HG02884 (cell line): ENCODE results near the gene COL4A2.

ENCODE experiments used
- ATAC-seq: cut with Tn5 transposase; IDR thresholded peaks from one replicate; pipeline ENCODE4 v1.9.1; 2021; ENCODE audit warnings: mild to moderate bottlenecking, moderate library complexity; ENCODE audit not compliant: unreplicated experiment

The COL4A2 gene

DNA sequence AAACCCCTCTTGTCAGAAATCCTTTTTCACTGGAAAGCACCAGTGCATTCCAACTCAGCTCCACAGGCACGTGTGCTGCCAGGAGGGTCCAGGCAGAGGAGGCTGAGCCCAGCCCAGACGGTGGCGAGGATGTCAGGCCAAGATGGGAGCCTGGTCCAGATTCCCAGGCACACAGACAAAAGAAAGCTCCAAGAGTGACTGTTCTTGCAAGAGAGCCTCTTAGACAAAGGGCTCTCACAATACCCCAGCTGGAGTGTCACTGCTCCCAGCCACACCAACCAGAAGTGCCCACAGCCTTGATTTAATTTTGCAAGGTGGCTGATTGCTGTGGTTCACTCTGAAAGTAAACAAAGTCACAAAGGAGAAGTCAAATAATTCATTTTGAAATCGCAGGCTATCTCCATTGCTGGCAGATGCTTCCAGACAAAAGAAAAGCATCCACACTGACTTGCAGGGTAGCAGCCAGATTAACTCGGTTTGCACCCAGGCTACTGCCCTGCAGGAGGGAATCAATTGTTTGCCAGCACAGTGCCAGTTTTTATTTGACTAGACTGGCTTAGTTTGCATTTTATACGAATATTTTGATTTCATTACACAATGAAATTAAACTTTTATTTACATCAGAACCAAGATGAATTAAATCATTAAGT lies 159.3 kb downstream of the COL4A2 start:
- ATAC-seq = no peak

DNA sequence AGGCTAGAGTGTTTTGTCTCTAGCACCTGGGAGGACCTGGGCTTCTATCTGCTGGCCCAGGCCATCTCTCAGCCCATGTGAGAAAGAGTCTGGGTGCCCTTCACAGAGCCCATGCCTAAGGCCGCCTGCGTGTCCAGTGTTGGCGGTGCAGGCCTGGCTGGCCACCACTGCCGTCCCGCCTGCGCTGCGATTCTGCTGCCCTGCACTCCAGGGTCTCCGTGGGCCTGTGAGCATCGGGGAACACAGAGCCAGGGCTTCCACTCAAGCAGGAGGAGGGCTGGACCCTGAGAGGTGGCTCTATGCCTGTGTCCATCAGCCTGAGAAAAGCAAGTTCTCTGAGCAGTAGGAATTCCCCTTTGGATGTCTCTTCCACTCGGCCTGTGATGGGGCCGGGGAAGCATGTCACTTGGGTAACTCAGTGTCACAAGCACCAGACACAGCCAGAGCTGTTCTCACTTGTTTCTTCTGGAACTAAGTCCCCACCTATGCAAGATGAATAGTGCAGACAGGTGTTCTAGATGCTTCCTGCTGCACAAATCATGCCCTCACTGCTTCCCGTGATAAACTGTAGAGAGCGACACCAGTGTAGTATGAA lies 160.5 kb downstream of the COL4A2 start:
- ATAC-seq = no peak

DNA sequence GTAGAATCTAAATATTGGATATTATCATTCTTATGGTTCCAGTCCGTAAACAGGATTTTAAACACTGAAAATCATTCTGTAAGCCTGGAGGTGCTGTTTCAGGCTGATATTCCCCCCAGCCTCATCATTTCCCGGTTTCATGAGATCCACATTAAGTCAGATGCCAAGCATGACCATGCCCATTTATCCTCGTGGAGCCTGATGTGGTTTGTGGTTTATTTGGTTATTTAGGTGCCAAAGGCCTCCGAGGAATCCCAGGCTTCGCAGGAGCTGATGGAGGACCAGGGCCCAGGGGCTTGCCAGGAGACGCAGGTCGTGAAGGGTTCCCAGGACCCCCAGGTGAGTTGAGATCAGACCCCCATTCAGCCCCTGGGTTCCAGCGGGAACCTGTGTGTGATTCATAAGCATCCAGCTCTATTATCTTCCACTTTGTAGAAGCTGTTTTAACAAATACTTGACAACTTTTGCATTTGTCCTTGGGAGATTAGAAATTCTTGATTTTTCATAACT lies 162.0 kb downstream of the COL4A2 start:
- no peak for ATAC-seq

DNA sequence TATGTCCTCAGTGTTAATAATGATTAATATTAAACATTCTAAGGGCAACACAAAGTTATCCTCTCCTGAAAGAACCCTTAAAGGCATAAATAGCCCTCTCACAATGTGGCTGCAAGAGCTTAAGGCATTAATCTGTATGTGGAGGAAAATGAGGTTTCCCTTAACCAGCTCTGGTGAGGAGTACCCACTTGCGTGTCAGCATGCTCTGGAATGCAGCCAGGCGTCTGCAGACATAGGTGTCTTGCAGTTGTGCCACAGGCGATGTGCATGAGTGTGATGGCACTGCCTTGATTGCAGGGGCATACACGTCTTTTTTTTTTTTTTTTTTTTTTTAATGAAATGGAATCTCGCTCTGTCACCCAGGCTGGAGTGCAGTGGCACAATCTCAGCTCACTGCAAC lies 162.5 kb downstream of the COL4A2 start:
- no peak for ATAC-seq

DNA sequence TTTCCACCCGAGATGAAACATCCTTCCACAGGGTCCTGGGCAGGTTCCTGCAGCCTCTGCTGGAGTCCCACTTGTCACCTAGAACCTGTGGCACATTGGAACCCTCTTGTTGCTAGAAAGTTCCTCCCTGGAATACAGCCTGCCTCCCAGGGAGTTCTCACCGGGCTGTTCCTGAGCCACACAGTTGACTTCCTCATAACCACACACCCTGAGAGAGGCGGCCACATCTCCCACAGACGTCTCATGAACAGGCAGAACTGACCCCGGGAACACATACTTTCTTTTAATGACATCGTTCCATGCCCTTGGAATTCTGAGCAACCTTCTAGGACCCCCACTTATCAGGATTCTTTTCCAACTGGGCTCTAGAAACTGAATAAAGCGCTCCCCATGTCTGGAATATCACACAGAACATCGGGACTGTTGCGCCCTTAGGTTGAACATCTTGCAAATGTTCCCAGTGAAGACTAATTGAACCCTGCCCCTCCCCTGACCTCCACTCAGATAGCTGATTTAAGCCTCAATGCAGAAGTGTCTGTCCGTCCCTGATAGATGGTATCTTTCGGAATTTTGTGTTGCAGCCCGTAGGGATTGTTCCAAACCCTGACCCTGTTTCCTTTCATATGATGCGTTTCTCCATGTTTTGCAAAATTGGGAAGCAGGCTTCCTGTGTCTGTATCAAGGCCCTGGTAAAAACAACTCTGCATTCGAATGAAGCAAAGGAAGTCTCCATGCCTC lies 163.4 kb downstream of the COL4A2 start:
- ATAC-seq = no peak

DNA sequence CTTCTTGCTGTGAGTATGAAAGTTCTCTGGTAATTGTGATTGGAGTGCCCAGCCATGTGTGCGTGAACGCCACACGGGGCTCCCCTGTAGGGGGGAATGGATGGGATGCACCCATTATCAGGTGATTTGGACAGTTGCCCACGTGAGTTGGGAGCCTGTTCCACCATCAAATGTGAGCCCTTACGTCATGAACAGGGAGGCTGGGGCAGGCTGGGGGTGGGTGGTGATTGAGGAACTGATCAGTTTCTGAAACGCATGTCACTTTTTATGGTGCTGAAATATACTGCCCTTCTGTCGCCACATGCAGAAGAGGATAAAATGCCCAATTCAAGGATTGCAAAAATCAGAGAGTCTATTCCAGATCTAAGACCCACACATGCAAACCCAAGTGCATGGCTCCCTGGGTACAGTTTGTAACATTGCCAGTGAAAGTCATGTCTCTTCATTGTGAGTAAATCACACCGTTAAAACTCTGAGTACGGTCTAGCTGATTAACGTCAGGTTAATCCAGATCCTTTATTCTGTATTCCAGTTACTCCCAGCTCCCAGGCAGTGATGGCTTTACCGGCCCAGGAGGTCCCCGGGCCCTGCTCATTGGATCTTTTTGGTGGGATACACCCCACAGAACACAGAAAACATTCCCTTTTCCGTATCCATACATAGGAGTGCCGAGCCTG lies 164.2 kb downstream of the COL4A2 start:
- ATAC-seq = peak; percentile 32

DNA sequence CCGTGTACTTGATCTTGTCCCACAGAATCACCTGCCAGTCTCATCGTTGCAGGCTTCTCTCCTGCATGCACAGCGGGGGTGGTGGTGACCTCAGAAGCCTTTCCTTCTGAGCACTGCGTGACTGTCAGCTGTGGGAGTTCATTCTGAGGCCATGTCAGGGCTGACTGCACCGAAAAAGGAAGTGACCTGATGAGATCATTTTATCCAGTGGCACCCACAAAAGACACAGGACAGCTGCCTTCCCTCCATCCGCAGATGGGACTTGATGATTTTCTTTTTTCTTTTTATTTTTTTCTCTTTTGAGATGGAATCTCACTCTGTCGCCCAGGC lies 164.7 kb downstream of the COL4A2 start:
- ATAC-seq = peak; percentile 99

DNA sequence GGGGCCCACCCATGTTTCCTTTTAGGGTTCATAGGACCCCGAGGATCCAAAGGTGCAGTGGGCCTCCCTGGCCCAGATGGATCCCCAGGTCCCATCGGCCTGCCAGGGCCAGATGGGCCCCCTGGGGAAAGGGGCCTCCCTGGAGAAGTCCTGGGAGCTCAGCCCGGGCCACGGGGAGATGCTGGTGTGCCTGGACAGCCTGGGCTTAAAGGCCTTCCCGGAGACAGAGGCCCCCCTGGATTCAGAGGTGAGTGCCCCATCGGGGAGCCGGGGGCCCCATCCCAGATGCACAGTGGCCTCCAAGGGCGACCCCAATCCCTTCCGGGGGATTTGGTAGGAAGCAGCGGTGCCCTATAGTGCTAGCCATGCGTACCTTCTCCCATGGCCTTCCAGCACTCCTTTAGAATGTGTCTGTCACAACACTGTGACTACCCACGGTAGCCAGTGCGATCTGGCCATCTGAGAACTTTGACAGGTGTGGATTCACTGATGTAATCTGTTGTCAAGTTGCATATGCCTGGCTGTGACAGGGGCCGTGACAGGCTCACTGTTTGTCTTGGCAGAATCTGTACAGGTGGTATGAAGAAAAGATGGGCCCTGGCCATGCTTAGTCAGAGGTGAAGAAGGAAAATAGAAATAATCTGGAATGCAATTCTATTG lies 165.9 kb downstream of the COL4A2 start:
- no peak for ATAC-seq

DNA sequence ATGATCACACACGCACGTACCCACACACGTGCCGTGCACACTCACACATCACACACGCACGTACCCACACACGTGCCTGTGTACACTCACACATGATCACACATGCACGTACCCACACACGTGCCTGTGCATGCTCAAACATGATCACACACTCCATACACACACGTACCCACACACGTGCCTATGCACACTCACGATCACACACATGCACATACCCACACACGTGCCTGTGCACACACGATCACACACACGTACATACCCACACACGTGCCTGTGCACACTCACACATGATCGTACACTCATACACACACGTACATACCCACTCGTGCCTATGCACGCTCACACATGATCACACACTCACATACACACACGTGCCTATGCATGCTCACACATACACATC lies 167.6 kb downstream of the COL4A2 start:
- ATAC-seq = no peak

DNA sequence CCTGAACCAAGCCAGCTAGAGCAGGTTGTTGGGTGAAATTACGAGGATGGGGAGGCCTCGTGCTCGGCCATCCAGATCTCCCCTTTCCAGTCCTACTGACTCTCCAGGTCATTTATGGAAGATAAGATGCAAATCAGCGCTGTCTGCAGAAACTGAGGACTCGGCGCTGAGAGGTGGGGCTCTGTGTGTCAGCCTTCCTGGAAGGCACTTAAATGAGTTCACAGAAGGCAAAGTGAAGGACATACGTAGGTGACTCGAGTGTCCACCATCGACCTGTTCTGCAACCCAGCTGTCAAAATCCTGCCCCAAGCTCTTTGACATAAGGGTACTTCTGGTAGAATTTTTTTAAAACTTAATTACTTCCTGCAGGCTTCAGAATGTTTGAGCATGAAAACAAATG lies 168.0 kb downstream of the COL4A2 start:
- no peak for ATAC-seq

DNA sequence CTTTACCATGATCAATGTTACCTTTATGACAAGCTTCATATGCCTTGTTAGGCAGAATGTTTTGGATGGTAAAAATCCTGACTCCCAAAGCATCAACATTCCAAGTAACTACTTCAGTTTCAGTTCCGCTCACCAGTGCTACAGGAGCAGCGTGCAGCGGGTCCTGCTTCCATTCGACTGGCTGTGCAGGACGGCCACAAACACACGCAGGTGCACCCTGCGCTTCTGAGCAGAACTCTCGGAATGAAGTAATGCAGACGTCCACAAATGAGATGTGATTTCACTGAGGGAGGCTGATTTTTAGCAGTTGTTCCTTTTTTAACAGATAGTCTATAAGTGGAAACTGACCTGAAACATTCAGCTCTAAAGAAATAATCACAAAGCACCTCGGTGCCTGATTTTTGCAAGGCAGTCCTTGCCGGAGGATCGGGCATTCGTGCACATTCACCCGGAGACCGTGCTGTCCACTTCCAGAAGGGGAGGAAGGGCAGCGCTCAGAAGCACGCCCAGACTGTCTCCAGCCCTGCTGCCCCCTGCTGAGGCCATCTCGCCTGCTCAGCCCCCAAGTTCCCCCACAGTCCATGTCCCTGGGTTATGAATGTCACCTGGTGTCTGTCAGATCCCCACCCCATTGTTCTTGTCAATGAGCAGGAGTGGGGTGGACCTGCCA lies 168.6 kb downstream of the COL4A2 start:
- no peak for ATAC-seq

DNA sequence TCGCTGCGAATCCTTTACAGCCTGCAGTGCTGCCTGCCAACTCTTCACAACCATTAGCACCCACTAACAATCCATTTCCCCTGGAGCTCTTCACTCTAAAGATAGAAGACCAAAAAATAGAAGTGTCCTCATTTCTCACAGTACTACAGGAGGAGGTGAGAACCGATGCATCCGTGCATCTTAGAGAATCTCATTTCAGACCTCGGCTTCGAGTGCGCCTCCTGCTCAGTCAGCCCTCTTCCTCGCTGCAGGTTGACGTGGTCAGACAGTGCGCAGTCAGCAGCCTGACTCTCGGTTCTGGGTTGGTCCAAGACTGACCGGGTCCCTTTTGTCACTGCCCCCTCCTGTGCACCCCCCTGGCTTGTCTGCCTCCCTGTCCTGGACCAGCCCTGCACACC lies 169.1 kb downstream of the COL4A2 start:
- no peak for ATAC-seq

DNA sequence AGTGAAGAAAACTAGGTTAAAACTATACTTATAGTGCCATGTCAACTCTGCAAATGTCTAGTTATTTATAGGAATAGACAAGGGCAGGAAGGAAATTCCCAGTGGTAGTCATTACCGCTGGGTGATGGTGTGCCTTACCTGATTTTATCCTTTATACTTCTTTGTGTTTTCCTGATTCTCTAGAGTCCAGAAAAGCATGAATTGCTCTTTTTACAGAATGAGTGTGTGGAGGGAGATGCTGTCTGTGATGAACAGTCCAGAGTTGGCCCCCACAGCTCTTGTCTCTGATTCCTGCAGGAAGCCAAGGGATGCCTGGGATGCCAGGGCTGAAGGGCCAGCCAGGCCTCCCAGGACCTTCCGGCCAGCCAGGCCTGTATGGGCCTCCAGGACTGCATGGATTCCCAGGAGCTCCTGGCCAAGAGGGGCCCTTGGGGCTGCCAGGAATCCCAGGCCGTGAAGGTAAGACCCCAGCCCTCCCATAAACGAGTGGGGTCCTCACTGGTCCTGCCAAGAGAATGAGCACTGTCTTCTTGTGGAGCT lies 170.7 kb downstream of the COL4A2 start:
- no peak for ATAC-seq

DNA sequence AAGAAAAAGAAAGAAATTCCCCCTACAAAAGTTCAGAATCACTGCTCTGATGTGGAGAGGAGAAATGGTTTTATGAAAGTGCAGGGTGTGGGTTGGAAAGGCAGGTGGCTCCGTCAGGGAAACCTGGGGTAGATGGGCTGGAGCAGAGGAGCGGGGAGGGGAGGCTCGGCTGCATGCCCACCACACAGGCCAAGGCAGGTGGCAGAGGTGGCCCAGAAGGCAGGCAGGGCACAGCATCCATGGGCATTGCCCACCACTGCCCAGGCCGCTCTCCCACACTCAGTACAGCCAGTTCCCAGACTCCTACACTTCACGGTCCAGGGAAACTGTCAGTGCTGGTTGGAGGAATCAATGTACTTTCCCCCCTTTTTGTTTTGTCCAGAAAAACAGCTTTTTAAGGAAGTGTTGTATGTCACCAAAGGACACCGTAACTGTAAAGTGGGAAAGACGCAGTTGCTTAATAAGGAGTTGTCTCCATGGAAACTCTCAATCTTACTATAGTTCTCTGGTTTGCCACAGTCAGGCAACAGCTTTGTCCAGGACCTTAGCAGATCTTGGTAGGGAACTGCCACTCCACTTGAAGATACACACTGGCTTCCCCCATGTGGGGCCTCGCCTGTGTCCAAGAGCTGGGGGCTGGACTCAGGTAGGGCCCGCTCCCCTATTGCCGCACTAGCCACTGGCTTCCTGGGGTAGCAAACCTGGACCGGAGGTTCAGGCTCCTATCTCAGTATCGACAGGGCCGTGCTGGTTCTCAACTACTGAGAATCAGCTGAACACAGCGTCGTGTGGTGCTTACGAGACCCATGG lies 171.5 kb downstream of the COL4A2 start:
- no peak for ATAC-seq

DNA sequence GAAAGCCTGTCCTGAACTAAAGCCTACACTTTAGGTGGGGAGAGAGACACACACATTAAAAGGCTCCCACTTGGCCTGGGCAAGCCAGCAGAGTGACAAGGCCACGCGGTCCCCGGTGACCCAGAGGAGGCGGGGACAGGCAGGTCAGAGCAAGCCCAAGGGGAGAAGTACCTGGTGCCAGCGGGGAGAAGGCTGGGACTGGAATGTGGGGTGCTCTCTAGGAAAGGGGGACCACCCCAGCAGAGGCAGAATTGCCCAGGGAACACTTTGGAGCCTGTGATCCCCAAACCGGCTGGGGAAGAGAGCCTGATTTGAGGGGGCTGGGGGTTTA lies 172.1 kb downstream of the COL4A2 start:
- ATAC-seq = no peak

DNA sequence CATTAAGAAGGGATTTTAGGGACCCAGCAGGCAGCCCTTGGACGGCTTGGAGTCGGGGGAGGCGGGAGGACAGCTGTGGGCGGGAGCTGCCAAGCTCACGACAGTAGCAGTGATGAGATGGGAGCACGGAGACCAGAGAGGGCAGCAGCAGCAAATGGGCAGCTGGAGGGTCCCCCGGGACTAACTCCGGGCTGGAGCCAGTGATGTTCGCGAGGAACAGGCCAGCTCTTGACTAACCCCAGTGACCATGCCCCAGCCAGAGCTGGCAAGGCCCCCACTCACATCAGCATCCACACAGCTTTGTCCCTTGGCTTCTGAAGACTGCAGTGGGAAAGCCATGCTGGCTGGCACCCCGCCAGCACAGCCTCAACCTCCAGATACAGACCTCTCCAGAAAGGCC lies 172.6 kb downstream of the COL4A2 start:
- no peak for ATAC-seq

DNA sequence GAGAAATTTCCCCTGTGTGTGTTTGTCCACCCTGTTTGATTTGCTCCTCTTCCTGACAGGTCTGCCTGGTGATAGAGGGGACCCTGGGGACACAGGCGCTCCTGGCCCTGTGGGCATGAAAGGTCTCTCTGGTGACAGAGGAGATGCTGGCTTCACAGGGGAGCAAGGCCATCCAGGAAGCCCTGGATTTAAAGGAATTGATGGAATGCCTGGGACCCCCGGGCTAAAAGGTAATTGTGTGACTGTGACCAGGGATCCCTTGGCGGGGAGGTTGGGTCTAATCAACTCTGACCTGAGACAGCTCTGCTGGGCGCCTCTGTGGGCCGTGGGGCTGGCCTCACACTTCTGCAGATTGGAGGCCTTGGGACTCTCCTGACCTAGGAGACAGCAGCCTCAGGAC lies 173.1 kb downstream of the COL4A2 start:
- ATAC-seq = no peak

DNA sequence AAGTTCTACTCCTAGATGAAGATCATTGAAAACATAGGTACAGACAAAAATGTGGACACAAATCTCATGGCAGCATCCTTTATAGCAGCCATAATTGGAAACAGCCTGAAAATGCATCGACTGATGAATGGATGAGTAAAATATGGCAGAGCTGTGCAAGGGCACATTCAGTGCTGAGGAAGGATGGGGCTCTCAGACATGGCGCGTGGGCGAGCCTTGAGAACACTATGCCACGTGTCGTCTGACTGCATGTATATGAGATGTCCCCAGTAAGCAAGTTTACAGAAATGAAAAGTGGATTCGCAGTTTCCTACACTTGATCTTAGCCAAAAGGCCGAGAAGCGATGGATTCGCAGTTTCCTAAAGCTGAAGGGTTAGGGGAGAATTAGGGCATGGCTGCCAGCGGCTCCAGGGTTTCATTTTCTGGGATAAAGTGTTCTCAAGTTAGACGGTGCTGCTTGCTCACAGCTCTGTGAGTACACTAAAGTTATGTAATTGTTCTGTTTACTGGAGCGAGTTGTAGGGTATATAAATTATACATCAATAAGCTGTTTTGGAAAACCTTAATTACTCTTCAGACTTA lies 176.4 kb downstream of the COL4A2 start:
- no peak for ATAC-seq

DNA sequence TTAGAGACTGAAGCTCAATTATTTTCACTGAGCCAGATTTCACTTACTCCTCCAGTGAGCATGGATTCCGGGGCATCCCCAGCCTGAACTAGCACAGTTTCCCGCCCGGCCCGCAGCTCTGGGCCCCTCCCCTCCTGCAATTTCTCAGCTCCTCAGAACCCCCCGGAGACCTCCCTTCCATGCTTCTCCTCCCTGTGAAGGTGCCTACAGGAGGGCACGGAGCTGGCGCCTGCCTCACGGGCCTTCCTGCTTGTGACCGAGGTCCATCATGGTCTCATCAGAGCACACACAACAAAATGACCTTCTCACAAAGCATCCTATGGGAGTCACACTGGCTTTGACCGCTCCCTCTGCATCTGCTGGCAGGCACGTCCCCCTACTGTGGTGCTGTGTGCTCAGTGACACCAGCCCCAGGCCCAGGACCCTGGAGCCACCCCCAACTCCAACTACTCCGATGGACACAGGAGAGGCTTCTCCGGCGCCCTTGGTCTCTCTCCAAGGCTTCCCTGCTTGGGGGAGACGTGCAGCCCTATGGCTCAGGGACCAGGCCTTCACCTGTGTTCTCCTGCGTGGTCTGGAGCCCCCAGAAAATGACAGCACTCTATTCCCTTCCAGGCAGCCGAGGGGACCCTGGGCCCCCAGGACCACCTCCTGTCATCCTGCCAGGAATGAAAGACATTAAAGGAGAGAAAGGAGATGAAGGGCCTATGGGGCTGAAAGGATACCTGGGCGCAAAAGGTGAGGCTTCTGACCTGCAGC lies 177.4 kb downstream of the COL4A2 start:
- no peak for ATAC-seq
